Gastroesophageal sphincter (tissue), 3 donors: ENCODE data around the gene TSPAN9.

ENCODE experiments used
- CTCF ChIP-seq, 4 experiments: fragments of 200-600 bp in 2 of 4; fragments of 450-650 bp in 2 of 4; sonication (generic) in 1 of 4; IDR thresholded peaks; one replicate each; pipeline ENCODE4 v1.5.1; 2017 to 2019; ENCODE audit warnings: antibody characterized with exemption in 4 of 4, mild to moderate bottlenecking in 2 of 4, moderate library complexity in 2 of 4
- POLR2A ChIP-seq, 2 donors: fragments of 450-650 bp; IDR thresholded peaks; one replicate each; pipeline ENCODE4 v1.6.1; 2017; ENCODE audit warnings: antibody characterized with exemption in 2 of 2, mild to moderate bottlenecking in 2 of 2, moderate library complexity in 1 of 2
- POLR2AphosphoS5 ChIP-seq: sonication (generic); formaldehyde crosslinking; IDR thresholded peaks from one replicate; pipeline ENCODE4 v1.6.1; 2017; ENCODE audit warnings: antibody characterized with exemption

- TF ChIP-seq CTCF (IDR thresholded peaks at IDR 0.05) (no peak), POLR2AphosphoS5 (no peak), POLR2A (IDR thresholded peaks at IDR 0.05) (no peak)
These were observed 217.3 kb downstream of the TSPAN9 start for GRCh38 chr12:3294481-3294911.
